Measurements from ENCODE around the gene YTHDF1. TPM values are rescaled to one million over a fixed set of nuclear protein-coding genes. Genes with fewer than 3 reads are reported as not detected.

YTHDF1 gene
- total and polyA plus RNA-seq, 8 donors: 11.1 to 24.0 (median 15.9) TPM

- ATAC-seq (no peak), DNase-seq (peak in 2 of 6 donors; percentile 12 to 46), FAIRE-seq (no peak)
- Histone ChIP-seq H3K27ac (no peak overlapping the region), H3K9me3 (no peaks in the 10 kb centered on the region), H3K27me3 (peaks cover 0 to 5% (median 0%) of the 10 kb centered on the region in 4 donors), H3K36me3 (no peaks in the 10 kb centered on the region), H3K4me1 (no peaks in the 10 kb centered on the region), H3K4me3 (no peak overlapping the region)
- WGBS, 2 donors: 58 to 62% methylated on average over 22 to 24 of the region's 24 CpGs
- no peak for TF ChIP-seq CTCF (IDR thresholded peaks at IDR 0.05)
- intact Hi-C loops (cut with DNase I): no loop called here
Observed at GRCh38 chr20:63167026-63167917, 48.7 kb downstream of the YTHDF1 start.

GRCh38 chr20:63166193-63167020 is 49.5 kb downstream of the YTHDF1 start:
- Histone ChIP-seq H3K36me3 (no peaks in the 10 kb centered on the region), H3K27ac (no peak overlapping the region), H3K9me3 (no peaks in the 10 kb centered on the region), H3K4me1 (no peaks in the 10 kb centered on the region), H3K27me3 (peaks cover 0 to 5% (median 0%) of the 10 kb centered on the region in 4 donors), H3K4me3 (no peak overlapping the region)
- whole genome bisulfite sequencing, 2 donors: 73 to 86% methylated on average over 21 to 26 of the region's 26 CpGs
- ATAC-seq (no peak), DNase-seq (peak in 2 of 6 donors; percentile 12 to 49), FAIRE-seq (no peak)
- intact Hi-C loops (cut with DNase I): no loop called here
- TF ChIP-seq CTCF (IDR thresholded peaks at IDR 0.05): no peak

- intact Hi-C loops (cut with DNase I): no loop called here
- no peak overlapping the region for H3K4me3 ChIP-seq
- ATAC-seq (no peak), FAIRE-seq (no peak), DNase-seq (peak in 2 of 6 donors; percentile 10 to 38)
- no peak overlapping the region for H3K27ac ChIP-seq
- TF ChIP-seq CTCF (IDR thresholded peaks at IDR 0.05): no peak
- no peaks in the 10 kb centered on the region for H3K36me3 ChIP-seq
- peaks cover 0 to 5% (median 0%) of the 10 kb centered on the region in 4 donors for H3K27me3 ChIP-seq
- H3K4me1 ChIP-seq: no peaks in the 10 kb centered on the region
- WGBS, 2 donors: 73 to 81% methylated on average over 25 of the region's 25 CpGs
- H3K9me3 ChIP-seq: no peaks in the 10 kb centered on the region
Observed at GRCh38 chr20:63165356-63166192, 50.4 kb downstream of the YTHDF1 start.

- H3K36me3 ChIP-seq: no peaks in the 10 kb centered on the region
- peaks cover 0 to 5% (median 0%) of the 10 kb centered on the region in 4 donors for H3K27me3 ChIP-seq
- ATAC-seq (no peak), FAIRE-seq (no peak), DNase-seq (peak in 2 of 6 donors; percentile 13 to 43)
- H3K4me1 ChIP-seq: no peaks in the 10 kb centered on the region
- H3K9me3 ChIP-seq: no peaks in the 10 kb centered on the region
- intact Hi-C loops (cut with DNase I): no loop called here
- no peak overlapping the region for H3K4me3 ChIP-seq
- H3K27ac ChIP-seq: no peak overlapping the region
- no peak for TF ChIP-seq CTCF (IDR thresholded peaks at IDR 0.05)
- 43 to 49% methylated on average over 24 of the region's 24 CpGs for WGBS, 2 donors
Observed at GRCh38 chr20:63164484-63165355, 51.2 kb downstream of the YTHDF1 start.
